Kidney epithelial cell (primary cell): ENCODE data around the gene TYMP. TPM values are rescaled to one million over a fixed set of nuclear protein-coding genes. Genes with fewer than 3 reads are reported as not detected.

ENCODE experiments used
- DNase-seq: peaks from one replicate; pipeline ENCODE4 v3.0.0-alpha.2; 2010; ENCODE audit warnings: low read depth
- H3K27me3 ChIP-seq: 2 replicates; pipeline ENCODE4 v1.6.0; 2011; ENCODE audit warnings: low read length; ENCODE audit not compliant: control insufficient read depth, insufficient read depth
- H3K36me3 ChIP-seq: 2 replicates; pipeline ENCODE4 v1.5.1; 2011; ENCODE audit warnings: low read length; ENCODE audit not compliant: control insufficient read depth, insufficient read depth
- H3K4me3 ChIP-seq: 2 replicates; pipeline ENCODE4 v1.5.1; 2011; ENCODE audit warnings: low read depth, mild to moderate bottlenecking, control low read depth, low read length
- CTCF ChIP-seq: IDR thresholded peaks from 2 replicates; pipeline ENCODE4 v1.5.1; 2011; ENCODE audit warnings: mild to moderate bottlenecking, moderate library complexity, low read length, control low read depth, inconsistent platforms; ENCODE audit not compliant: insufficient read depth, poor library complexity, severe bottlenecking
- total RNA-seq: library from RNA; depleted of rRNA; stranded (reverse); fragments of >200 nt; gene quantifications from 2 replicates; pipeline ENCODE4 v1.2.3, GENCODE V29; 2015

Gene TYMP
- total RNA-seq, 1 donor from 2014 or later = 53.1 TPM

- DNase-seq = no peak
- TF ChIP-seq CTCF = no peak
- no peaks in the 10 kb centered on the region for H3K27me3 ChIP-seq
- no peak overlapping the region for H3K4me3 ChIP-seq
- no peaks in the 10 kb centered on the region for H3K36me3 ChIP-seq
Observed at GRCh38 chr22:50497093-50497492, 32.7 kb downstream of the TYMP start.

- Histone ChIP-seq H3K4me3 (no peak overlapping the region), H3K27me3 (peaks cover 3% of the 10 kb centered on the region), H3K36me3 (no peaks in the 10 kb centered on the region)
- no peak for TF ChIP-seq CTCF
- DNase-seq = no peak
Observed at GRCh38 chr22:50490531-50491308, 39.1 kb downstream of the TYMP start.

- no peak for DNase-seq
- Histone ChIP-seq H3K4me3 (no peak overlapping the region), H3K27me3 (peaks cover 3% of the 10 kb centered on the region), H3K36me3 (no peaks in the 10 kb centered on the region)
- TF ChIP-seq CTCF = no peak
Observed at GRCh38 chr22:50489363-50490243, 40.2 kb downstream of the TYMP start.

- no peak for TF ChIP-seq CTCF
- H3K27me3 ChIP-seq = peaks cover 3% of the 10 kb centered on the region
- no peak overlapping the region for H3K4me3 ChIP-seq
- DNase-seq = no peak
- no peaks in the 10 kb centered on the region for H3K36me3 ChIP-seq
Observed at GRCh38 chr22:50488886-50489285, 40.9 kb downstream of the TYMP start.

- Histone ChIP-seq H3K36me3 (no peaks in the 10 kb centered on the region), H3K4me3 (no peak overlapping the region), H3K27me3 (peaks cover 3% of the 10 kb centered on the region)
- TF ChIP-seq CTCF = no peak
- DNase-seq = no peak
Observed at GRCh38 chr22:50488006-50488677, 41.7 kb downstream of the TYMP start.
